CD8-positive, alpha-beta memory T cell (primary cell): ENCODE data around the gene MAPK13. TPM values are rescaled to one million over a fixed set of nuclear protein-coding genes. Genes with fewer than 3 reads are reported as not detected.

Experiments
- CTCF ChIA-PET: fragments of 350-600 bp; sonication (Branson Sonifier 250); formaldehyde crosslinking; loops from one replicate; lab custom pipeline; 2021; ENCODE audit warnings: antibody characterized with exemption; lab: Charles Lee
- POLR2A ChIA-PET: fragments of 350-600 bp; sonication (Branson Sonifier 250); formaldehyde crosslinking; loops from one replicate; lab custom pipeline; 2021; ENCODE audit warnings: antibody characterized with exemption; lab: Charles Lee
- DNase-seq, 5 donors: peaks; one replicate each; pipeline versions ENCODE4 v3.0.0 to v3.0.0-alpha.2; 2020 to 2022; ENCODE audit warnings: mixed read lengths in 1 of 5
- H3K27ac ChIP-seq: one replicate; pipeline ENCODE4 v1.7.0; 2013; ENCODE audit warnings: low read depth, mild to moderate bottlenecking, low read length, moderate library complexity
- H3K27me3 ChIP-seq: 2 replicates; pipeline ENCODE4 v1.7.0; 2013; ENCODE audit warnings: low read length, mild to moderate bottlenecking; ENCODE audit not compliant: insufficient read depth, poor library complexity, severe bottlenecking
- H3K36me3 ChIP-seq: 2 replicates; pipeline ENCODE4 v1.7.0; 2013; ENCODE audit warnings: mild to moderate bottlenecking, low read length, moderate library complexity; ENCODE audit not compliant: insufficient read depth
- H3K4me1 ChIP-seq: 2 replicates; pipeline ENCODE4 v1.7.0; 2013; ENCODE audit warnings: mild to moderate bottlenecking, low read length, moderate library complexity; ENCODE audit not compliant: insufficient read depth
- H3K4me3 ChIP-seq: 2 replicates; pipeline ENCODE4 v1.7.0; 2013; ENCODE audit warnings: mild to moderate bottlenecking, low read length
- H3K9me3 ChIP-seq: 2 replicates; pipeline ENCODE4 v1.7.0; 2013; ENCODE audit warnings: mild to moderate bottlenecking, low read length
- H3K27ac Mint-ChIP-seq, 8 donors: one replicate each; pipeline ENCODE4 v1.8.0; 2020 to 2021; ENCODE audit warnings: mixed read lengths in 8 of 8, mild to moderate bottlenecking in 6 of 8, inconsistent platforms in 3 of 8, moderate library complexity in 3 of 8
- H3K27me3 Mint-ChIP-seq, 2 donors: one replicate each; pipeline ENCODE4 v1.8.0; 2020 to 2021; ENCODE audit warnings: mixed read lengths in 2 of 2, mild to moderate bottlenecking in 1 of 2, moderate library complexity in 1 of 2
- H3K36me3 Mint-ChIP-seq, 3 donors: one replicate each; pipeline ENCODE4 v1.8.0; 2020 to 2021; ENCODE audit warnings: mixed read lengths in 3 of 3, inconsistent platforms in 1 of 3, mild to moderate bottlenecking in 1 of 3
- H3K4me1 Mint-ChIP-seq, 3 donors: one replicate each; pipeline ENCODE4 v1.8.0; 2020 to 2021; ENCODE audit warnings: mixed read lengths in 3 of 3, inconsistent platforms in 1 of 3, mild to moderate bottlenecking in 1 of 3
- H3K4me3 Mint-ChIP-seq, 7 donors: one replicate each; pipeline ENCODE4 v1.8.0; 2020 to 2021; ENCODE audit warnings: mixed read lengths in 7 of 7, mild to moderate bottlenecking in 6 of 7, moderate library complexity in 4 of 7, inconsistent platforms in 2 of 7
- H3K9me3 Mint-ChIP-seq, 5 donors: one replicate each; pipeline ENCODE4 v1.8.0; 2020 to 2022; ENCODE audit warnings: mixed read lengths in 5 of 5, mild to moderate bottlenecking in 3 of 5, moderate library complexity in 2 of 5, inconsistent platforms in 1 of 5
- polyA plus RNA-seq: library from polyadenylated mRNA; unstranded; fragments of 300-500 nt; fragmentation: Illumina TruSeq; gene quantifications from one replicate; pipeline ENCODE4 v1.2.3, GENCODE V29; 2021
- total RNA-seq, 2 experiments: library from RNA; stranded (reverse); gene quantifications; one replicate each; pipeline ENCODE4 v1.2.3, GENCODE V29; 2021

MAPK13 gene
- total and polyA plus RNA-seq, 3 experiments from 2014 or later, result 46.4 to 77.3 (median 75.7) TPM

- DNase-seq, result no peak
- H3K36me3 Mint-ChIP-seq, result peaks cover 0 to 49% (median 10%) of the 10 kb centered on the region in 3 donors
- Histone ChIP-seq H3K9me3 (no peaks in the 10 kb centered on the region), H3K36me3 (peaks cover 8% of the 10 kb centered on the region), H3K27ac (no peak overlapping the region), H3K4me3 (no peak overlapping the region), H3K27me3 (no peaks in the 10 kb centered on the region), H3K4me1 (peaks cover 5% of the 10 kb centered on the region)
- H3K27ac Mint-ChIP-seq, result peak overlapping the region; percentile 14 to 86 (median 72)
- no peak overlapping the region for H3K4me3 Mint-ChIP-seq
- H3K4me1 Mint-ChIP-seq, result peaks cover 15 to 28% (median 21%) of the 10 kb centered on the region in 3 donors
- no peaks in the 10 kb centered on the region for H3K9me3 Mint-ChIP-seq
- CTCF ChIA-PET, result interaction anchor here (1.0 kb wide), 1 partner anchor 19 kb away, joined by 4 read pairs; no protein-coding TSS in a partner anchor
- POLR2A ChIA-PET, result no interaction called here
- H3K27me3 Mint-ChIP-seq, result no peaks in the 10 kb centered on the region
Measured at GRCh38 chr6:36141091-36141490, 10.8 kb downstream of the MAPK13 start.

DNA sequence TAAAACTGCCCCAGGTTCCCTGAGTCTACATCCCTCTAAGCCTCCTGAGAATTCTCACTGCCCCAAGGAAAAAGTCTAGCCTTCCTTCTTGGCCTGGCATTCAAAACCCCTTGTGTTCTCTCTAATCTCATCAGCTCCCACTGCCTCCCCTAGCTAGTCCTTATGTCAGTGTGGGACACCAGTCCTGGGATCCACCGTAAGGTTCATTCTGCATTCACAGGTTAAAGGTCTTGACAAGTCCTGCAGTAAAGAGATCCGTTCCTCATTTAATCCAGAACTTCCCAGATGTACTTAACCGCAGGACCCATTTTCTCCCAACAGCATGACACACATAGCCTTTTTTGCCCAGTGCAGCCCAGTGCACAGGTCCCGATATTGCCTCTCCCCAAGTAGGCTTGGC lies 11.6 kb downstream of the MAPK13 start:
- H3K4me1 Mint-ChIP-seq, result peaks cover 19 to 35% (median 26%) of the 10 kb centered on the region in 3 donors
- H3K27ac Mint-ChIP-seq, result peak overlapping the region; percentile 6 to 94 (median 70)
- no peaks in the 10 kb centered on the region for H3K9me3 ChIP-seq
- DNase-seq, result no peak
- no peaks in the 10 kb centered on the region for H3K27me3 ChIP-seq
- H3K36me3 Mint-ChIP-seq, result peaks cover 0 to 40% (median 8%) of the 10 kb centered on the region in 3 donors
- H3K4me3 Mint-ChIP-seq, result peak overlapping the region in 2 of 7 donors; percentile 8 to 13
- no peaks in the 10 kb centered on the region for H3K9me3 Mint-ChIP-seq
- H3K27ac ChIP-seq, result no peak overlapping the region
- peaks cover under 1% of the 10 kb centered on the region for H3K36me3 ChIP-seq
- no peaks in the 10 kb centered on the region for H3K27me3 Mint-ChIP-seq
- no peak overlapping the region for H3K4me3 ChIP-seq
- ChIA-PET CTCF (interaction anchor here (1.0 kb wide), 1 partner anchor 18 kb away, joined by 4 read pairs; no protein-coding TSS in a partner anchor), POLR2A (interaction anchor here (1.2 kb wide), 1 partner anchor 10 kb away, joined by 3 read pairs; no protein-coding TSS in a partner anchor)
- peaks cover 9% of the 10 kb centered on the region for H3K4me1 ChIP-seq

- no peaks in the 10 kb centered on the region for H3K27me3 Mint-ChIP-seq
- Histone ChIP-seq H3K27me3 (no peaks in the 10 kb centered on the region), H3K27ac (no peak overlapping the region), H3K4me3 (no peak overlapping the region), H3K4me1 (peaks cover 11% of the 10 kb centered on the region), H3K36me3 (no peaks in the 10 kb centered on the region), H3K9me3 (no peaks in the 10 kb centered on the region)
- peaks cover 26 to 42% (median 35%) of the 10 kb centered on the region in 3 donors for H3K4me1 Mint-ChIP-seq
- H3K9me3 Mint-ChIP-seq, result peaks cover 0 to 1% (median under 1%) of the 10 kb centered on the region in 5 donors
- ChIA-PET POLR2A (no interaction called here), CTCF (interaction anchor here (1.1 to 2.3 kb wide), 3 partner anchors 12 to 116 kb away, joined by 3 to 7 read pairs (median 4); partner anchors contain the start of gene MAPK14)
- peak overlapping the region in 2 of 8 donors; percentile 18 to 31 for H3K27ac Mint-ChIP-seq
- H3K36me3 Mint-ChIP-seq, result peaks cover 0 to 30% (median 8%) of the 10 kb centered on the region in 3 donors
- no peak overlapping the region for H3K4me3 Mint-ChIP-seq
- DNase-seq, result no peak
Measured at GRCh38 chr6:36142971-36143838, 12.9 kb downstream of the MAPK13 start.

DNA sequence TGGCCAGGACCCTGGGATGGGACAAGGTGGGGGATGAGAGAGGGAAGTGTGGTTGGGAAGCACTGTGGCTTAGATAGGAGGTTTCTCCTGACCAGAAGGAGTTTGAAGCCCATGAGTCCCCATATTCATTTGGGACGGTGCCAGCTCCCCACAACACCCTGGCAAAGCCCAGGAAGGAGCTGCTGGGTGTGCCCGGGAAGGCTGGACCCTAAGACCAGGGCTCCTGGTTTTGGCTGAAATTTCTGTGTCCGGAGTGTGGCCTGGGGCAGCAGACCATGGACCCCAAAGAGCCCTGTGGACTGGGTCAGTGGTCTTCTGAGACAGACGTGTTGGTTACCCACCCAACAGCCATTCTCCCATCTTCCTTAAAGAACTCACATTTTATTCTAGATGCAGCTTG lies 15.2 kb downstream of the MAPK13 start:
- Histone ChIP-seq H3K27me3 (no peaks in the 10 kb centered on the region), H3K9me3 (no peaks in the 10 kb centered on the region), H3K4me3 (no peak overlapping the region), H3K4me1 (peaks cover 6% of the 10 kb centered on the region), H3K36me3 (no peaks in the 10 kb centered on the region), H3K27ac (no peak overlapping the region)
- Mint-ChIP-seq H3K27me3 (no peaks in the 10 kb centered on the region), H3K9me3 (peaks cover 0 to 4% (median 2%) of the 10 kb centered on the region in 5 donors), H3K36me3 (peaks cover 0 to 8% (median 5%) of the 10 kb centered on the region in 3 donors), H3K4me3 (no peak overlapping the region), H3K4me1 (peaks cover 24 to 33% (median 29%) of the 10 kb centered on the region in 3 donors), H3K27ac (no peak overlapping the region)
- ChIA-PET CTCF (interaction anchor here (2.3 kb wide), 1 partner anchor 14 kb away, joined by 7 read pairs; no protein-coding TSS in a partner anchor), POLR2A (no interaction called here)
- DNase-seq, result no peak

GRCh38 chr6:36147294-36147693 lies 17.0 kb downstream of the MAPK13 start:
- H3K4me1 ChIP-seq, result peaks cover 6% of the 10 kb centered on the region
- no peak overlapping the region for H3K4me3 ChIP-seq
- H3K4me1 Mint-ChIP-seq, result peaks cover 12 to 20% (median 15%) of the 10 kb centered on the region in 3 donors
- peaks cover 0 to under 1% (median 0%) of the 10 kb centered on the region in 3 donors for H3K36me3 Mint-ChIP-seq
- H3K27me3 ChIP-seq, result no peaks in the 10 kb centered on the region
- H3K4me3 Mint-ChIP-seq, result no peak overlapping the region
- CTCF ChIA-PET, result interaction anchor here (1.0 kb wide), 1 partner anchor 16 kb away, joined by 3 read pairs; no protein-coding TSS in a partner anchor
- POLR2A ChIA-PET, result no interaction called here
- no peaks in the 10 kb centered on the region for H3K36me3 ChIP-seq
- no peaks in the 10 kb centered on the region for H3K9me3 ChIP-seq
- peak overlapping the region in 6 of 8 donors; percentile 17 to 82 (median 62) for H3K27ac Mint-ChIP-seq
- no peaks in the 10 kb centered on the region for H3K27me3 Mint-ChIP-seq
- H3K27ac ChIP-seq, result no peak overlapping the region
- no peak for DNase-seq
- peaks cover 0 to 4% (median 2%) of the 10 kb centered on the region in 5 donors for H3K9me3 Mint-ChIP-seq

DNA sequence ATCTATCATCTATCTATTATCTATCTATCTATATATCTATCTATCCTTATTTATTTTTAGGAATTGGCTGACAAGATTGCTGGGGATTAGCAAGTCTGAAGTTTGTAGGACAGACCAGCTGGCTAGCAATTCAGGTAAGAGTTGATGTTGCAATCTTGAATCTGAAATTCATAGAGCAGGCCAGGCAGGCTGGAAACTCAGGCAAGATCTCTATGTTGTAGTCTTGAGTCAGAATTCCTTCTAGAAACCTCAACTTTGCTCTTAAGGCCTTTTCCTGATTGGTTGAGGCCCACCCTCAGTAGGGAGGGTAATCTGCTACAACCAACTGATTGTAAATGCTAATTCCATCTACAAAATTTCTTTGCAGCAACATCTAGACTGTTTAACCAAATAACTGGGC lies 19.2 kb downstream of the MAPK13 start:
- ChIA-PET CTCF (no interaction called here), POLR2A (no interaction called here)
- Histone ChIP-seq H3K27me3 (no peaks in the 10 kb centered on the region), H3K9me3 (no peaks in the 10 kb centered on the region), H3K36me3 (no peaks in the 10 kb centered on the region), H3K4me3 (no peak overlapping the region), H3K4me1 (peaks cover 6% of the 10 kb centered on the region), H3K27ac (no peak overlapping the region)
- H3K9me3 Mint-ChIP-seq, result peaks cover 0 to 4% (median 2%) of the 10 kb centered on the region in 5 donors
- H3K27ac Mint-ChIP-seq, result no peak overlapping the region
- peaks cover 0 to 7% (median 0%) of the 10 kb centered on the region in 3 donors for H3K36me3 Mint-ChIP-seq
- H3K4me3 Mint-ChIP-seq, result no peak overlapping the region
- peaks cover 10 to 18% (median 13%) of the 10 kb centered on the region in 3 donors for H3K4me1 Mint-ChIP-seq
- H3K27me3 Mint-ChIP-seq, result no peaks in the 10 kb centered on the region
- DNase-seq, result no peak

GRCh38 chr6:36150283-36150682 lies 20.0 kb downstream of the MAPK13 start:
- POLR2A ChIA-PET, result no interaction called here
- Histone ChIP-seq H3K36me3 (no peaks in the 10 kb centered on the region), H3K9me3 (no peaks in the 10 kb centered on the region), H3K27ac (no peak overlapping the region), H3K4me3 (no peak overlapping the region), H3K27me3 (no peaks in the 10 kb centered on the region), H3K4me1 (peaks cover 6% of the 10 kb centered on the region)
- Mint-ChIP-seq H3K36me3 (peaks cover 0 to 12% (median 0%) of the 10 kb centered on the region in 3 donors), H3K4me1 (peaks cover 10 to 18% (median 13%) of the 10 kb centered on the region in 3 donors), H3K9me3 (peaks cover 0 to 6% (median 2%) of the 10 kb centered on the region in 5 donors), H3K4me3 (no peak overlapping the region), H3K27ac (peak overlapping the region in 1 of 8 donors; percentile 43), H3K27me3 (no peaks in the 10 kb centered on the region)
- DNase-seq, result no peak
- CTCF ChIA-PET, result no interaction called here

GRCh38 chr6:36154286-36154685 lies 24.0 kb downstream of the MAPK13 start:
- H3K36me3 Mint-ChIP-seq, result peaks cover 0 to 26% (median 1%) of the 10 kb centered on the region in 3 donors
- Histone ChIP-seq H3K4me3 (no peak overlapping the region), H3K27ac (no peak overlapping the region), H3K27me3 (no peaks in the 10 kb centered on the region), H3K4me1 (no peaks in the 10 kb centered on the region), H3K9me3 (no peaks in the 10 kb centered on the region), H3K36me3 (no peaks in the 10 kb centered on the region)
- no peak overlapping the region for H3K4me3 Mint-ChIP-seq
- no peaks in the 10 kb centered on the region for H3K4me1 Mint-ChIP-seq
- no peak overlapping the region for H3K27ac Mint-ChIP-seq
- H3K9me3 Mint-ChIP-seq, result peaks cover 0 to 7% (median 3%) of the 10 kb centered on the region in 5 donors
- CTCF ChIA-PET, result no interaction called here
- DNase-seq, result no peak
- POLR2A ChIA-PET, result no interaction called here
- H3K27me3 Mint-ChIP-seq, result no peaks in the 10 kb centered on the region
